GM23338 (cell line): ENCODE measurements around the gene PGM3.

Source experiments
- EZH2 ChIP-seq: fragments of 200-600 bp; sonication (generic); IDR thresholded peaks from one replicate; pipeline ENCODE4 v1.8.0; 2017; ENCODE audit warnings: antibody characterized with exemption, mild to moderate bottlenecking, low read depth; ENCODE audit not compliant: unreplicated experiment
- POLR2AphosphoS5 ChIP-seq: IDR thresholded peaks from 2 replicates; pipeline ENCODE4 v1.6.1; 2016; ENCODE audit warnings: antibody characterized with exemption, low read depth

GRCh38 chr6:83167726-83168278 lies 25.3 kb downstream of the PGM3 start:
- TF ChIP-seq EZH2 (no peak), POLR2AphosphoS5 (no peak)
